GM21515 (cell line): ENCODE results near the gene PCDH10.
"Not testable (repeated sequence)": the region's sequence is repeated elsewhere in the genome, so short reads cannot be mapped to it uniquely, and the experiment has no call there.

Experiments used
- ATAC-seq: cut with Tn5 transposase; IDR thresholded peaks from one replicate; pipeline ENCODE4 v1.9.1; 2021; ENCODE audit not compliant: unreplicated experiment

The PCDH10 gene

DNA sequence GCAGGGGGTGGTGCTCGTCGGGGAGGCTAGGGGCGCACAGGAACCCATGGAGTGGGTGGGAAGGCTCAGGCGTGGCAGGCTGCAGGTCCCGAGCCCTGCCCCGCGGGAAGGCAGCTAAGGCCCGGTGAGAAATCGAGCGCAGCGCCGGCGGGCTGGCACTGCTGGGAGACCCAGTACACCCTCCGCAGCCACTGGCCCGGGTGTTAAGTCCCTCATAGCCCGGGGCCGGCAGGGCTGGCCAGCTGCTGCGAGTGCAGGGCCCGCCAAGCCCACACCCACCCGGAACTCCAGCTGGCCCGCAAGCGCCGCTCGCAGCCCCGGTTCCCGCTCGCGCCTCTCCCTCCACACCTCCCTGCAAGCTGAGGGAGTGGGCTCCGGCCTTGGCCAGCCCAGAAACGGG, 91.4 kb downstream of the PCDH10 start:
- ATAC-seq, result not testable (repeated sequence)
